Caco-2 (cell line): ENCODE measurements around the gene AUTS2. TPM values are rescaled to one million over a fixed set of nuclear protein-coding genes. Genes with fewer than 3 reads are reported as not detected.

Experiments
- BruUV-seq: library from RNA; stranded (reverse); fragments of 400-500 nt; replicated peaks from 2 replicates; lab custom pipeline; 2021; lab: Mats Ljungman, UMichigan
- CTCF ChIA-PET: fragments of 300-600 bp; sonication (Branson Sonifier 250); formaldehyde crosslinking; loops from one replicate; lab custom pipeline; 2022; ENCODE audit warnings: antibody characterized with exemption; lab: Charles Lee
- POLR2A ChIA-PET: fragments of 300-600 bp; sonication (Branson Sonifier 250); formaldehyde crosslinking; loops from one replicate; lab custom pipeline; 2022; ENCODE audit warnings: antibody characterized with exemption; lab: Charles Lee
- DNase-seq, 2 experiments: peaks; one replicate each; pipeline versions ENCODE4 v3.0.0 to v3.0.0-alpha.2; 2020 to 2022
- H3K27me3 ChIP-seq: replicated peaks from 2 replicates; pipeline ENCODE4 v1.6.0; 2011; ENCODE audit warnings: low read length; ENCODE audit not compliant: control insufficient read depth, insufficient read depth
- H3K36me3 ChIP-seq: 2 replicates; pipeline ENCODE4 v1.5.1; 2011; ENCODE audit warnings: low read length; ENCODE audit not compliant: control insufficient read depth, insufficient read depth
- H3K4me1 ChIP-seq: fragments of 250-450 bp; sonication (Bioruptor Pico); 2 replicates; pipeline ENCODE4 v1.5.1; 2020; ENCODE audit warnings: mild to moderate bottlenecking
- H3K4me3 ChIP-seq: 2 replicates; pipeline ENCODE4 v1.5.1; 2011; ENCODE audit warnings: low read depth, mild to moderate bottlenecking, control low read depth, low read length
- H3K9me3 ChIP-seq: fragments of 250-450 bp; sonication (Bioruptor Pico); 2 replicates; pipeline ENCODE4 v1.5.1; 2020; ENCODE audit warnings: mild to moderate bottlenecking, moderate library complexity
- H3K27ac Mint-ChIP-seq: one replicate; pipeline ENCODE4 v1.8.0; 2022; ENCODE audit warnings: mixed read lengths; ENCODE audit not compliant: unreplicated experiment
- H3K27me3 Mint-ChIP-seq: one replicate; pipeline ENCODE4 v1.8.0; 2022; ENCODE audit warnings: mixed read lengths; ENCODE audit not compliant: insufficient read depth, unreplicated experiment
- H3K36me3 Mint-ChIP-seq: one replicate; pipeline ENCODE4 v1.8.0; 2022; ENCODE audit warnings: mild to moderate bottlenecking, mixed read lengths; ENCODE audit not compliant: insufficient read depth, unreplicated experiment
- H3K4me1 Mint-ChIP-seq: one replicate; pipeline ENCODE4 v1.8.0; 2022; ENCODE audit warnings: low read depth, mixed read lengths; ENCODE audit not compliant: unreplicated experiment
- H3K4me3 Mint-ChIP-seq: one replicate; pipeline ENCODE4 v1.8.0; 2022; ENCODE audit warnings: mild to moderate bottlenecking, moderate library complexity, mixed read lengths; ENCODE audit not compliant: unreplicated experiment
- H3K9me3 Mint-ChIP-seq: one replicate; pipeline ENCODE4 v1.8.0; 2022; ENCODE audit warnings: mixed read lengths; ENCODE audit not compliant: unreplicated experiment
- CTCF ChIP-seq, 2 experiments: fragments of 200-600 bp in 1 of 2; IDR thresholded peaks; 1 replicate in 1 of 2; 2 replicates in 1 of 2; pipeline versions ENCODE4 v1.5.1 to v1.8.0; 2011 to 2022; ENCODE audit warnings: antibody characterized with exemption in 1 of 2, control low read depth in 1 of 2, inconsistent platforms in 1 of 2, low read depth in 1 of 2, low read length in 1 of 2, mild to moderate bottlenecking in 1 of 2, moderate library complexity in 1 of 2; ENCODE audit not compliant: insufficient read depth in 1 of 2, severe bottlenecking in 1 of 2, unreplicated experiment in 1 of 2
- intact Hi-C: fragments of 100-400 bp; cut with micrococcal nuclease; formaldehyde crosslinking; loops from one replicate; pipeline ENCODE4 v1.10.0; 2022; ENCODE audit not compliant: unreplicated experiment
- total RNA-seq: library from RNA; stranded (reverse); gene quantifications from 2 replicates; pipeline ENCODE4 v1.2.3, GENCODE V29; 2022

AUTS2 gene
- total RNA-seq, 1 experiment from 2014 or later: 37.1 TPM

GRCh38 chr7:70679661-70680060, 1081.4 kb downstream of the AUTS2 start:
- no peak overlapping the region for H3K4me3 Mint-ChIP-seq
- CTCF ChIA-PET: no interaction called here

GRCh38 chr7:70680306-70680705, 1082.0 kb downstream of the AUTS2 start:
- Histone ChIP-seq H3K4me1 (no peaks in the 10 kb centered on the region), H3K27me3 (no peaks in the 10 kb centered on the region), H3K36me3 (no peaks in the 10 kb centered on the region), H3K9me3 (no peaks in the 10 kb centered on the region), H3K4me3 (no peak overlapping the region)
- Mint-ChIP-seq H3K27ac (no peak overlapping the region), H3K27me3 (peaks cover 5% of the 10 kb centered on the region), H3K9me3 (no peaks in the 10 kb centered on the region), H3K4me1 (no peaks in the 10 kb centered on the region), H3K36me3 (no peaks in the 10 kb centered on the region), H3K4me3 (no peak overlapping the region)
- TF ChIP-seq CTCF (IDR thresholded peaks at IDR 0.05; ENCODE audit: insufficient read depth in 1 of 2, low read depth in 1 of 2, low read length in 1 of 2, severe bottlenecking in 1 of 2, unreplicated experiment in 1 of 2): no peak
- DNase-seq: no peak
- intact Hi-C loops: no loop called here
- CTCF ChIA-PET: no interaction called here
- POLR2A ChIA-PET: no interaction called here
- BruUV-seq: no TSS peak

More at GRCh38 chr7:70679661-70680060, 1081.4 kb downstream of the AUTS2 start:
- H3K27me3 Mint-ChIP-seq: peaks cover 5% of the 10 kb centered on the region
- H3K9me3 ChIP-seq: no peaks in the 10 kb centered on the region
- no peaks in the 10 kb centered on the region for H3K27me3 ChIP-seq
- POLR2A ChIA-PET: no interaction called here
- H3K4me1 ChIP-seq: no peaks in the 10 kb centered on the region
- BruUV-seq: no TSS peak
- H3K36me3 ChIP-seq: no peaks in the 10 kb centered on the region
- H3K36me3 Mint-ChIP-seq: no peaks in the 10 kb centered on the region
- DNase-seq: no peak
- H3K27ac Mint-ChIP-seq: no peak overlapping the region
- intact Hi-C loops: no loop called here
- no peak for TF ChIP-seq CTCF (IDR thresholded peaks at IDR 0.05; ENCODE audit: insufficient read depth in 1 of 2, low read depth in 1 of 2, low read length in 1 of 2, severe bottlenecking in 1 of 2, unreplicated experiment in 1 of 2)
- no peaks in the 10 kb centered on the region for H3K4me1 Mint-ChIP-seq
- H3K9me3 Mint-ChIP-seq: no peaks in the 10 kb centered on the region
- H3K4me3 ChIP-seq: no peak overlapping the region

GRCh38 chr7:70680743-70681468, 1082.6 kb downstream of the AUTS2 start:
- POLR2A ChIA-PET: no interaction called here
- Mint-ChIP-seq H3K36me3 (no peaks in the 10 kb centered on the region), H3K27me3 (peaks cover 5% of the 10 kb centered on the region), H3K4me1 (no peaks in the 10 kb centered on the region), H3K4me3 (no peak overlapping the region), H3K27ac (no peak overlapping the region), H3K9me3 (no peaks in the 10 kb centered on the region)
- no peak for DNase-seq
- H3K4me1 ChIP-seq: no peaks in the 10 kb centered on the region
- CTCF ChIA-PET: no interaction called here
- intact Hi-C loops: no loop called here
- H3K36me3 ChIP-seq: no peaks in the 10 kb centered on the region
- BruUV-seq: no TSS peak
- no peaks in the 10 kb centered on the region for H3K27me3 ChIP-seq
- no peak overlapping the region for H3K4me3 ChIP-seq
- no peak for TF ChIP-seq CTCF (IDR thresholded peaks at IDR 0.05; ENCODE audit: insufficient read depth in 1 of 2, low read depth in 1 of 2, low read length in 1 of 2, severe bottlenecking in 1 of 2, unreplicated experiment in 1 of 2)
- no peaks in the 10 kb centered on the region for H3K9me3 ChIP-seq
